Bronchial epithelial cell (primary cell): Measurements from ENCODE around the gene CTDSP2. TPM values are rescaled to one million over a fixed set of nuclear protein-coding genes. Genes with fewer than 3 reads are reported as not detected.

Experiments
- DNase-seq: peaks from one replicate; pipeline ENCODE4 v3.0.0-alpha.2; 2010; ENCODE audit warnings: low read depth
- FAIRE-seq: peaks from 2 replicates; lab custom pipeline; 2011; peaks lifted over from hg19 to GRCh38; lab: Jason Lieb, UNC
- H3K27me3 ChIP-seq: 2 replicates; pipeline ENCODE4 v1.5.1; 2011; ENCODE audit warnings: low read length; ENCODE audit not compliant: control insufficient read depth, insufficient read depth
- H3K36me3 ChIP-seq: 2 replicates; pipeline ENCODE4 v1.5.1; 2011; ENCODE audit warnings: low read length; ENCODE audit not compliant: control insufficient read depth, insufficient read depth
- H3K4me3 ChIP-seq: 2 replicates; pipeline ENCODE4 v1.5.1; 2011; ENCODE audit warnings: mild to moderate bottlenecking, low read depth, low read length, control low read depth
- total RNA-seq: library from RNA; depleted of rRNA; stranded (reverse); fragments of >200 nt; gene quantifications from 2 replicates; pipeline ENCODE4 v1.2.1, GENCODE V29; 2014
- TF ChIP-seq, protein P1 (sequence below): IDR thresholded peaks from 2 replicates; pipeline ENCODE4 v1.5.1; 2011; ENCODE audit warnings: mild to moderate bottlenecking, moderate library complexity, low read length, control low read depth, inconsistent platforms; ENCODE audit not compliant: insufficient read depth, severe bottlenecking

Gene CTDSP2
- total RNA-seq, 1 donor from 2014 or later, result 36.3 TPM

DNA sequence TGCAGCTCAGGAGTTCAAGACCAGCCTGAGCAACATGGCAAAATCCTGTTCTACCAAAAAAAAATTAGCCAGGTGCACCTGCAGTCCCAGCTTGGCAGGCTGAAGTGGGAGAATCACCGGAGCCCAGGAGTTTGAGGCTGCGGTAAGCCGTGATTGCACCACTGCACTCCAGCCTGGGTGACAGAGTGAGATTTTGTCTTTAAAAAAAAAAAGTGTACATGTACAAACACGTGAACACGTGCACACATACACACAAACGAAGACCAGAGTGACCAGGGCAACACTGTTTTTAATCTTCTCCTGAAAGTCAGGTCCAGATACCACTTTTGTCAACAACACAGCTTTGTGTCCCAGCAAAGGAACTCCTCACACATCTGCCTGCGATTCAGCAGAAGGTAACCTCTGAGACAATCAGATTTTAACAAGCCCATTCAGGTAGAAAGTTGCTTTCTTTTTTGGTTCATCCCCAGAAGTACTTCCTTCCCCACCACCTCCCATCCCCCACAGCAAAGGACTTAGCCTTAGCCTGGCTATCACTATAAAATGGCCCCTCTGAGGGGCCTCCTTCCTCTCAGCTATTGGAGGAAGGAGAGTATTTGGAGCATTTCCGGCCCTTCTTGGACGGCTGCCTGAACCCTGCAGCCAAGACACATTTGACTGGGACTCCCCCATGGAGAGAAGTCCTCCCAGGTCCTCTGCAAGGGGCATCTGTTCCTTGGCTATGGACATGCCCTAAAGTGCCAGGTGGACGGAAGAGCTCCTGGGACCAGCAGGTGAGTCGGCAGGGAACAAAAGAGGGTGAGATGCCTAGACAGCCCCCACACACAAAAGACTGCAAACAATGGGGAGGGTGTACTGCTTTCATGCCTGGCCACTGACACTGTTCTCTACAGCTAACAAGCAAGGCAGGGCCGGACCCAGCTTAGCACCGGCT, 9.8 kb downstream of the CTDSP2 start:
- TF ChIP-seq, protein P1, sequence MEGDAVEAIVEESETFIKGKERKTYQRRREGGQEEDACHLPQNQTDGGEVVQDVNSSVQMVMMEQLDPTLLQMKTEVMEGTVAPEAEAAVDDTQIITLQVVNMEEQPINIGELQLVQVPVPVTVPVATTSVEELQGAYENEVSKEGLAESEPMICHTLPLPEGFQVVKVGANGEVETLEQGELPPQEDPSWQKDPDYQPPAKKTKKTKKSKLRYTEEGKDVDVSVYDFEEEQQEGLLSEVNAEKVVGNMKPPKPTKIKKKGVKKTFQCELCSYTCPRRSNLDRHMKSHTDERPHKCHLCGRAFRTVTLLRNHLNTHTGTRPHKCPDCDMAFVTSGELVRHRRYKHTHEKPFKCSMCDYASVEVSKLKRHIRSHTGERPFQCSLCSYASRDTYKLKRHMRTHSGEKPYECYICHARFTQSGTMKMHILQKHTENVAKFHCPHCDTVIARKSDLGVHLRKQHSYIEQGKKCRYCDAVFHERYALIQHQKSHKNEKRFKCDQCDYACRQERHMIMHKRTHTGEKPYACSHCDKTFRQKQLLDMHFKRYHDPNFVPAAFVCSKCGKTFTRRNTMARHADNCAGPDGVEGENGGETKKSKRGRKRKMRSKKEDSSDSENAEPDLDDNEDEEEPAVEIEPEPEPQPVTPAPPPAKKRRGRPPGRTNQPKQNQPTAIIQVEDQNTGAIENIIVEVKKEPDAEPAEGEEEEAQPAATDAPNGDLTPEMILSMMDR, result no peak
- DNase-seq (peak; percentile 47), FAIRE-seq (no peak)
- H3K4me3 ChIP-seq, result no peak overlapping the region
- no peaks in the 10 kb centered on the region for H3K27me3 ChIP-seq
- no peaks in the 10 kb centered on the region for H3K36me3 ChIP-seq

DNA sequence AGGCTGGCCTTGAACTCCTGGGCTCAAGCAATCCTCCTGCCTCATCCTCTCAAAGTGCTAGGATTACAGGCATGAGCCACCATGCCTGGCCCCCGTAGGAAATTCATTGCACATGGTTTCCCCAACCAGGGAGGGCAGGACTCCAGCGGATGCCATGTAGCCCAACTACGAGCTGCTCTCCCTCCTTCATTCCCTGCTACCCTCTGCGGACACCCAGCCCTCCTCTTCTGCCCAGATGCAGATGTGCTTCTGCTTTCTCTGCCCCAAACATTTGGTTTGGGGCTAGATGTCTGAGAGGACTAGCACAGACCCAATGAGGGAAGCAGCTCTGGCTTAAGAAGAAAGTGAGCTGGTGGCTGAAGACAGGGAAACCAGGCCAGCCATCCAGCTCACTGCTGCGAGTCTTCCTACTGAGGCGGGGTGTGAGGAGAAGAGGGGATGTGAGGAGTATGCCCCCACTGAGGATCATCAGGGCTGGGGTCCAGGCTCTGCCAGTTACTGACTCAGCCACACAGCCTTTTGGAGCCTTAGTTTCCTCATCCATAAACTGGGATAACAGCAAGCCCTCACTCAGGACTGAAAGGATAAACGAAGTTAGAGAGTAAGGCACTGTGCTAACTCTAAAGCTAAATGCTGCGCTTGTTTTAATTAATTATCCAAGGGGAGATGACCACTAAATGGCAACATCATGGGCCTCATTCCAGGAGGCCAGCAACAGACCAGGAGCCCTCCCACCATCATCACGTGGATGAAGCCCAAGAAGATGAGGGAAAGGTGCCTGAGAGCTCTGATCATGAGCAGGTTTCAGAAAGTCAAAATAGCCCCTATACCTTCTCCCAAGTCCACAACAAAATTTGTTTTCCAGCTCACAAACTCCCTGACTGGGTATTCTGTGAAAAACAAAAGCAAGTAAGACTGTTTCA, 10.9 kb downstream of the CTDSP2 start:
- H3K27me3 ChIP-seq, result no peaks in the 10 kb centered on the region
- FAIRE-seq, result no peak
- H3K4me3 ChIP-seq, result no peak overlapping the region
- TF ChIP-seq, protein P1, result no peak
- H3K36me3 ChIP-seq, result no peaks in the 10 kb centered on the region
- no peak for DNase-seq

DNA sequence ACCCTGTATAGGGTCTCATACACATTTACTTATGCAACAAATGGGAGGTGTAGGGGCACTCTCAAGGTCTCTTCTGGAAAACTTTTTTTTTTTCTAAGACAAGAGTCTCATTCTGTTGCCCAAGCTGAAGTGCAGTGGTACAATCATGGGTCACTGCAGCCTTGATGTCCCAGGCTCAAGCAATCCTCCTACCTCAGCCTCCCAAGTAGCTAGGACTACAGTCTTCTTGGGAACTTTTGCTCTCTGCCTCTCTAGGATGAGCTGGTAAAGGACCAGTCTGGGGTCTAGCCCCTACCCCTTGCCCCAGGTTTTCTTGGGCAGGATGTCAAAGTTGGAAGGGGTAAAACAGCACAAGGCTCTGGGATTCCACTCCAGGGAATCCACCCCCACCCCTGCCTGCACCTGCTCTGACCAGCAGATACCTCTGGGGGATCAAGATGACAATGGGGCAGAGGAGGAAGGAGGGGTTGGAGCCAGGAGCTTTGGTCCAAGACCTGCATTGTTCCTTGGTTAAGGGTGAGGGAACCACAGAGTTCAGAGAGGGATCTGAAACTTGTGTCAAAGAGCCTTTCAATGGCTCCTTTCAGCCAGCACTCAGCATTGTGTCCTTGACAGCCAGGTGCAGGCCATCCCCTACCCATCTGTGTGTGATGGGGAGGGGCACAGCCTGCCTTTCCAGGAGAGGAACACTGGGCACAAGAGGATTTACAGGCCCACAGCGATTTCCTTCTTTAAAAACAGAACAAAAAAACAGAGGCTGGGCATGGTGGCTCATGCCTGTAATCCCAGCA, 12.2 kb downstream of the CTDSP2 start:
- no peak overlapping the region for H3K4me3 ChIP-seq
- peaks cover 1% of the 10 kb centered on the region for H3K36me3 ChIP-seq
- FAIRE-seq (no peak), DNase-seq (no peak)
- no peaks in the 10 kb centered on the region for H3K27me3 ChIP-seq
- TF ChIP-seq, protein P1, result no peak

DNA sequence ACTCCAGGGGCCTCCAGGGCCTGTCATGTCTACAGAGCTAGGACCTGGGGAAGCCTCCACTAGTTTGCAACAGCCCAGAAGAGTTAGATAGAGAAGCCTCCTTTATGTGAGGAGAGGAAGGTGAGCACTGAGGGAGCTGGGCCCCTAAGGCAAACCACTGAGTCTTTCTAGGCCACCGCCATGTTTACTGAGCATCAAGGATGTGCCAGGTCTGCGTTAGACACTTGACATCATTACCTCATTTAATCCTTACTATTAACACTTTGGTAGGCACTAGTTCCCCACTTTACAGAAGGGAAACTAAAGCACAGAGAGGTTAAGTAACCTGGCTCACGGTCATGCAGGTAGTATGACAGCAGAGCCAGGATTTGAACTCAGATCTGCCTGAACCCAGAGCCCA, 12.9 kb downstream of the CTDSP2 start:
- TF ChIP-seq, protein P1, result no peak
- no peak for FAIRE-seq
- peaks cover 8% of the 10 kb centered on the region for H3K36me3 ChIP-seq
- H3K4me3 ChIP-seq, result no peak overlapping the region
- no peak for DNase-seq
- H3K27me3 ChIP-seq, result no peaks in the 10 kb centered on the region

DNA sequence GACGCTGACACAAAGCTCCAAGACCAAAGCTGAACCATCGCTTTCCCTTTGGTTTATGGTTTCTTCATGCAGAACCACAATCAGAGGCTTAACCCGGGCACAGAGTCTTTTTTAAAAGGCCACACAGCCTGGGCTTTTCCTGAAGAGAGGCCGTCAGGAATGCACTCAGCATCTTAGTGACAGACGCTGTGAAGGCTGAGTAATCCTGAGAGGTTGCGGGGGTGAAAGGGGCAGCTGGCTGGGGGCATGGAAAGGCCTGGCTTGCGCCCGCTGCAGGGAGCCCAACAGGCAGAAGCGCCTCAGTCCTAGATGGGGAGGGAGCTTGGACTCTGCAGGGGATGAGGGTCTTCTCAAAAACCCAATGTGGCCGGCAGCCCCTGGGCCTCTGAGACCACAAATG, 13.6 kb downstream of the CTDSP2 start:
- FAIRE-seq, result no peak
- H3K4me3 ChIP-seq, result no peak overlapping the region

More for the DNA sequence above, 13.6 kb downstream of the CTDSP2 start:
- no peak for DNase-seq
- H3K27me3 ChIP-seq, result no peaks in the 10 kb centered on the region
- TF ChIP-seq, protein P1, result no peak
- H3K36me3 ChIP-seq, result peaks cover 10% of the 10 kb centered on the region
